GM18867 (cell line): ENCODE data around the gene PLD6.
"Not testable (repeated sequence)": the region's sequence is repeated elsewhere in the genome, so short reads cannot be mapped to it uniquely, and the experiment has no call there.

Experiments used
- ATAC-seq: cut with Tn5 transposase; IDR thresholded peaks from one replicate; pipeline ENCODE4 v1.9.1; 2021; ENCODE audit warnings: mild to moderate bottlenecking, moderate library complexity; ENCODE audit not compliant: unreplicated experiment

The PLD6 gene

DNA sequence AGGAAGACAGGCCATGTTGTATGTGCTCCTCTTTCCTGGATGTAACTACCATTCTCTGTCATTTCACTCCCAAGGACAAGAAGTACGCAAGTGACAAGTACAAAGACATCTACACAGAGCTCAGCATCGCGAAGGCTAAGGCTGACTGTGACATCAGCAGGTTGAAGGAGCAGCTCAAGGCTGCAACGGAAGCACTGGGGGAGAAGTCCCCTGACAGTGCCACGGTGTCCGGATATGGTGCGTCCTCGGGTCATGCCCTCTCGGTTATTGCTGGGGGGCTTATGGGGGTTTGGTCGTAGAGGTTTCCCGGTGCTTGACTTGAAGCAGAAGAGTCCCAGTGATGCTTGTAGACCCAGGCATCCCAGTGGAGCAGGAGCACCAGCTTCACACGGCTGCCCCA, 29.0 kb downstream of the PLD6 start:
- ATAC-seq: no peak

GRCh38 chr17:17176341-17176740, 29.8 kb downstream of the PLD6 start:
- no peak for ATAC-seq

DNA sequence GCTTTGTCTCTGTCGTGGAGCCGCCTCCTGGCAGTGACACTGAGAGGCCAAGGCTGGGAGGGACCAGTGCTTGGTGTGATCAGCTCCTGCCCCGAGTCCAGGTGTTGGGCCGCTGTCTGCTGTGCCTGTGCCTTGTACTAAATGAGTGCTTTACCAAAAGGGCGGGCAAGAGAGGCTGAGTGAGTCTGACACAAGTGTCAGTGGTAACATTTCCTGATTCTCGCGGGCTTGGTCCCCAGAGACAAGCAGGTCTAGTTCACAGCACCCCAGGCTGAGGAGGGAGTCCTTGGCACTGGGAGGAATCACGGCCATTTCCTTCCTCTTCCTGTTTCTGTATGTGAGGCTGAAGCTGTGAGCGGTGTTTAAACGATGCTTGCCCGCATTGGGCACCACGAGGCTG, 30.2 kb downstream of the PLD6 start:
- no peak for ATAC-seq

GRCh38 chr17:17175340-17175739, 30.8 kb downstream of the PLD6 start:
- no peak for ATAC-seq

DNA sequence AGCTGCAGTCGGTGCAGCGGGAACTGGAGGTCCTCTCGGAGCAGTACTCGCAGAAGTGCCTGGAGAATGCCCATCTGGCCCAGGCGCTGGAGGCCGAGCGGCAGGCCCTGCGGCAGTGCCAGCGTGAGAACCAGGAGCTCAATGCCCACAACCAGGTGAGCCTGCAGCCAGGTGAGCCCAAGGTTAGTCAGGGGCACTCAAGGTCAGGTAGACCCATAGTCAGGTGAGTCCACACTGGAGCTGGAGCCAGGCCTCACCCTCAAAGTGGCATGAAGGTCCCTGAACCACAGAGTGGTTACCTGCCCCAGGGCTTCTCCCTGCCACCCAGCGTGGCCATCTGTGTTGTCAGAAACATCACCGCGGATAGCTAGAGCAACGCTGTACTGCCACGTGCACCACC, 32.2 kb downstream of the PLD6 start:
- no peak for ATAC-seq

- no peak for ATAC-seq
These were observed 33.1 kb downstream of the PLD6 start for GRCh38 chr17:17172990-17173389.

- no peak for ATAC-seq
These were observed 33.9 kb downstream of the PLD6 start for GRCh38 chr17:17172001-17172939.

GRCh38 chr17:17171186-17171585, 34.9 kb downstream of the PLD6 start:
- no peak for ATAC-seq

GRCh38 chr17:17170346-17170985, 35.7 kb downstream of the PLD6 start:
- ATAC-seq: no peak

GRCh38 chr17:17169396-17169795, 36.7 kb downstream of the PLD6 start:
- ATAC-seq: no peak

GRCh38 chr17:17168401-17168800, 37.7 kb downstream of the PLD6 start:
- ATAC-seq: no peak

- no peak for ATAC-seq
These were observed 38.1 kb downstream of the PLD6 start for GRCh38 chr17:17167986-17168385.

GRCh38 chr17:17167356-17167755, 38.8 kb downstream of the PLD6 start:
- no peak for ATAC-seq

DNA sequence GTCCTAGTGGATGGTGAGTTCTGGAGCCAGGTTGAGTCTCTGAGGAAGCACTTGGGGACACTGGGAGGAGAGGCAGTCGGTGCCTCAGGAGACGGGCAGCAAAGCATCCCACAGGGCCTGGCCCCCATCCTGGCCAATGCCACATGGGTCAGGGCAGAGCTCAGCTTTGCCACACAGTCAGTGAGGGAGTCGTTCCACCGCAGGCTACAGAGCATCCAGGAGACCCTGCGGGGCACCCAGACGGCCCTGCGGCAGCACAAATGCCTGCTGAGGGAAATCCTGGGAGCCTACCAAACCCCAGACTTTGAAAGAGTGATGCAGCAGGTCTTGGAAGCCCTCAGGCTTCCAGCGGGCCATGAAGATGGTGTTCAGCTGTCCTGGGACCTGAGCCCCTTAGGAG, 39.7 kb downstream of the PLD6 start:
- no peak for ATAC-seq

DNA sequence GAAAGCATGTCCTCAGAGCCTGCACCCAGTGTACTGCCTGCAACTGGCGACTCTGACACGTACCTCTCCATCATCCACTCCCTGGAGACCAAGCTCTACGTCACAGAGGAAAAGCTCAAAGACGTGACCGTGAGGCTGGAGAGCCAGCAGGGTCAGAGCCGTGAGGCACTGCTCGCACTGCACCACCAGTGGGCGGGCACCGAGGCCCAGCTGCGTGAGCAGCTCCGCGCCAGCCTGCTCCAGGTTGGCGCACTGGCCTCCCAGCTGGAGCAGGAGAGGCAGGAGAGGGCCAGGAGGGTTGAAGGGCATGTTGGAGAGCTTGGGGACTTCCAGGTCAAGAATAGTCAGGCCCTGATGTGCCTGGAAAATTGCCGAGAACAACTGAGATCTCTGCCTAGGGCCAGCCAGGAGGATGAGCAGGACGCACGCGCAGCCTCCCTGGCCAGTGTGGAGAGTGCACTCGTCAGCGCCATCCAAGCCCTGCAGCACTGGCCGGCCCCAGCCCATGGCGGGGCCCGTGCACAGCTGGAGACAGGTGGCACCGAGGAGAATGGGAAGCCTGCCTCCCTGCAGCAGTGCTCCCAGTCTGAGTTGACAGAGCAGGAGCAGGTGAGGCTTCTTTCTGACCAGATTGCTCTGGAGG, 40.3 kb downstream of the PLD6 start:
- no peak for ATAC-seq

DNA sequence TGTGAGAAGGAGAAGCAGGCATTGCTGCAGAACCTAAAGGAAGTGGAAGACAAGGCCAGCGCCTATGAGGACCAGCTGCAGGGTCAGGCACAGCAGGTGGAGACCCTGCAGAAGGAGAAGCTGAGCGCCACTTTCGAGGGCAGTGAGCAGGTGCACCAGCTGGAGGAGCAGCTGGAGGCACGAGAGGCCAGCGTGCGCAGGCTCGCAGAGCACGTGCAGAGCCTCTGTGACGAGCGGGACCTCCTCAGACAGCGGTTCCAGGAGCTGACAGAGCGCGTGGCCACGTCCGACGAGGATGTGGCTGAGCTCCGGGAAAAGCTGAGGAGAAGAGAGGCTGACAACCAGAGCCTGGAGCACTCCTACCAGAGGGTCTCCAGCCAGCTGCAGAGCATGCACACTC, 41.5 kb downstream of the PLD6 start:
- no peak for ATAC-seq

GRCh38 chr17:17164156-17164555, 42.0 kb downstream of the PLD6 start:
- ATAC-seq: no peak

- no peak for ATAC-seq
These were observed 44.4 kb downstream of the PLD6 start for GRCh38 chr17:17161759-17162158.

DNA sequence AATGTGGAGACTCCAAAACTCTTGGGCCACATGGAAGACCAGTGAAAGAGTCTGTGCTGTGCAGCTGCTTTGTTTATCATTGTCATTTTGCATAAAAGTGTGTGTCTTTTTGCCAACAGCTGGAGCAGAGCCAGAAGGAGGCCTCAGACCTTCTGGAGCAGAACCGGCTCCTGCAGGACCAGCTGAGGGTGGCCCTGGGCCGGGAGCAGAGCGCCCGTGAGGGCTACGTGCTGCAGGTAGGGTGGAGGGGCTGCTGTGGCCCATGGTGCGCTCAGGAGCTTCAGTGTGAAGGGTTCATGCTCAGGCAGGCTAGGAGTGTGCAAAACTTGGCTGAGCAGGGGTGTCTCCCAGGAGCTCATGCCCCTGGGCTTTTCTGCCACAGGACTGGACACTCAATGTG, 45.0 kb downstream of the PLD6 start:
- ATAC-seq: no peak

DNA sequence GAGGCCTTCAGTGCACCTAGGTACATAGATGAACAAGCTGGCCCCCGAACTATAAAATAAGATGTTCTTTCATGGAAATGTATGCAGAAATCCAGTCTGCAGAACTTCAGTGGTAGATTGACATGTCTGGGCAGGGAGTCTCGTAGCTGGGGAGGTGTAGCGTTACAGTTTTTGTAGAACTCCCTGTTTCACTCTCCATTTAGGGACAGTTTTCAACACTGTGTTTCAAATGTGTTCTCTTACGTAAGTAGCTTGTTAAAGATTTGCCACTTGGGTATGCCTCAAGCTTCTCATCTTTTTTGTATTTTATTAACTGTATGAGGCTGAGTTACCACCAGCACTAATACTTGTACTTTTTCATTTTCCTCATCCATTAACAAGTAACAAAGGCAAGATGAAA, 46.6 kb downstream of the PLD6 start:
- no peak for ATAC-seq

DNA sequence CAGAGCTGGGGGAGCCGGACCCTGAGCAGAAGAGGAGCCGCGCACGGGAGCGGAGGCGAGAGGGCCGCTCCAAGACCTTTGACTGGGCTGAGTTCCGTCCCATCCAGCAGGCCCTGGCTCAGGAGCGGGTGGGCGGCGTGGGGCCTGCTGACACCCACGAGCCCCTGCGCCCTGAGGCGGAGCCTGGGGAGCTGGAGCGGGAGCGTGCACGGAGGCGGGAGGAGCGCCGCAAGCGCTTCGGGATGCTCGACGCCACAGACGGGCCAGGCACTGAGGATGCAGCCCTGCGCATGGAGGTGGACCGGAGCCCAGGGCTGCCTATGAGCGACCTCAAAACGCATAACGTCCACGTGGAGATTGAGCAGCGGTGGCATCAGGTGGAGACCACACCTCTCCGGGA, 47.6 kb downstream of the PLD6 start:
- ATAC-seq: not testable (repeated sequence)

GRCh38 chr17:17157041-17157440, 49.1 kb downstream of the PLD6 start:
- ATAC-seq: no peak
